HG03280 (cell line): Measurements from ENCODE around the gene CDK12.
"Not testable (repeated sequence)": the region's sequence is repeated elsewhere in the genome, so short reads cannot be mapped to it uniquely, and the experiment has no call there.

Source experiments
- ATAC-seq: cut with Tn5 transposase; IDR thresholded peaks from one replicate; pipeline ENCODE4 v1.9.1; 2021; ENCODE audit warnings: mild to moderate bottlenecking, moderate library complexity; ENCODE audit not compliant: unreplicated experiment

CDK12 gene

DNA sequence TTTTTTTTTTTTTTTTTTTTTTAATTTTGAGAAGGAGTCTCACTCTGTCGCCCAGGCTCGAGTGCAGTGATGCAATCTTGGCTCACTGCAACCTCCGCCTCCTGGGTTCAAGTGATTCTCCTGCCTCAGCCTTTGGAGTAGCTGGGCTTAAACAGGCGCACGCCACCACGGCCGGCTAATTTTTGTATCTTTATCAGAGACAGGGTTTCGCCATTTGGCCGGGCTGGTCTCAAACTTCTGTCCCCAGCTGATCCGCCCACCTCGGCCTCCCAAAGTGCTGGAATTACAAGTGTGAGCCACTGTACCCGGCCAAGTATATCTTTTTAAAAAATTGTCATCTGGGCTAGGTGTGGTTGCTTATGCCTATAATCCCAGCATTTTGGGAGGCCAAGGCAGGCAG lies 35.6 kb downstream of the CDK12 start:
- not testable (repeated sequence) for ATAC-seq

DNA sequence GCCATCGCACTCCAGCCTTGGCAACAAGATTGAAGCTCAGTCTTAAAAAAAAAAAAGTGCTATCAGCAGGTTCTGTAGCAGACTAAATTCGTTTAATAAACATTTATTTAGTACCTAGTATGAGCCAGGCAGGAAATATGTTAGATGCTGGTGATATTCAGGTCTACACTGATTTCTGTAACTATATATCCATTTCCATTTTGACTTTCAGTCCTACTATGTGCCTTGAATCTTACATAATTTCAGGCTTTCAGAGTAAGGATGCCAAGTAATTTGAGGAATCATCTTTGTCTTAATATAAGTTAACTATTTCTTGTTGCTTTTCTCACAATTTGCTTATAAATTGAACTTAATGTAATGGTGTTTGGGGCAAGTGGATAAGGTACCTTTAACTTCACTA lies 46.2 kb downstream of the CDK12 start:
- ATAC-seq = no peak

DNA sequence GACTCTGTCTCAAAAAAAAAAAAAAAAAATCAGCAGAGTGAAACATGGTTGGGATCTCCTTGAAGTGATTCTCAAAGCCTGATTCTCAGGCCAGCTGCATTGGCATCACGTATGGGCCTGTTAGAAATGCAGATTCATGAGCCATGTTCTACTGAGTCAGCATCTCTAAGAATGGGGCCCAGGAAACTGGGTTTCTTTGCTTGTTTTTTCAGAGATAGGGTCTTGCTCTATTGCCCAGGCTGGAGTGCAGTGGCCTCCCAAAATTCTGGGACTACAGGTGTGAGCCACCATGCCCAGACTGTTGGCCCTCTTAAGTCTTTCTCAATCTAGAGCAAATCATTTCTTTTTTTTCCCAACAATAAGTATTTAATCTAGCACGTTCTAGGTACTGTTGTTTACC lies 47.7 kb downstream of the CDK12 start:
- no peak for ATAC-seq

DNA sequence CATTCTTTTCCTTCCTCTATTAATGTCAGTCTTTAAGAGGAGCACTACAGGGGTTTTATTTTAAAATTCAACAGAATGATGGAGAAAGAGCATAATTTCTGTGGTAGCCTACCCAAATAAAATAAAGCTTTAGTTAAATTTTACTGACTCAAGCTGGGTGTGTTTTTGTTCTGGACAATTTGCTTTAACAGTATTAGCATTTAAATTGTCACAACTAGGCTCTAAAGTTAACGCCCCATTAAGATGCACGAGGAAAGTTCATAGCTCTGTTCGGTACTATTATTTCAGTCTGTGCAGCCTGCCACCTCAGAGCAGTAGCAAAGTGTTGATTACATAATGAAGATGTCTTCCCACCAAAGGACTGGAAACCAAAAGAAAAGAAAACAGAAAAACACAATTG lies 52.0 kb downstream of the CDK12 start:
- no peak for ATAC-seq

DNA sequence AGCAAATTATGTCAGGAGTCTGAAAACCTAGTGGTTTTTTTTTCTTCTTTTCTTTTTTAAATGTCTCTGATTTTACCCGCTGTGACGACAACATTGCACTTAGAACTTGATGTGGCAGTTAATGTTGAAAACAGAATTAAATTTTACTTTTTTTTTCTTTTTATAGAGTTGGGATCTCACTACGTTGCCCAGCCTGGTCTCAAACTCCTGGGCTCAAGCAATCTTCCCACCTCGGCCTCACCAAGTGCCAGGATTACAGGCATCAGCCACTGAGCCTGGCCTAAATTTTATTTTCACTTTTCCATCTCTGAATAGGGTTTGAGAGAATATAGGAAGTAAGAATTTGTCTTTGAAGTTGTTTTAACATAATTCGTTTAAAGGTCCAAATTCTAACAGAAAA lies 52.6 kb downstream of the CDK12 start:
- no peak for ATAC-seq

DNA sequence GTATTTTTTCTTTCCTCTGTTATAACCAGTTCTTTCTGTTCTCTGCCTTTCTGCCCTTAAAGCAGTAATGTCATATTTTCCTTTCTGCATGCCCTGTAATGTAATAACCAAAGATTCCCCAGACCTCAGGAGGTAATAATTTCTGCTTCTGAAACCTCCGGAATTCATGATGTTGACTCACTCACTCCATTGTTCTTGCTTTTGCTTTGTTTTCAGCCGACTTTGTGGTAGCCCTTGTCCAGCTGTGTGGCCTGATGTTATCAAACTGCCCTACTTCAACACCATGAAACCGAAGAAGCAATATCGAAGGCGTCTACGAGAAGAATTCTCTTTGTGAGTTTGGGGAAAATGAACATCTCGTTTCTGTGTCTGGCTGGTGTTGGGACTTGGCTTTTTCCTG lies 55.9 kb downstream of the CDK12 start:
- ATAC-seq = no peak

DNA sequence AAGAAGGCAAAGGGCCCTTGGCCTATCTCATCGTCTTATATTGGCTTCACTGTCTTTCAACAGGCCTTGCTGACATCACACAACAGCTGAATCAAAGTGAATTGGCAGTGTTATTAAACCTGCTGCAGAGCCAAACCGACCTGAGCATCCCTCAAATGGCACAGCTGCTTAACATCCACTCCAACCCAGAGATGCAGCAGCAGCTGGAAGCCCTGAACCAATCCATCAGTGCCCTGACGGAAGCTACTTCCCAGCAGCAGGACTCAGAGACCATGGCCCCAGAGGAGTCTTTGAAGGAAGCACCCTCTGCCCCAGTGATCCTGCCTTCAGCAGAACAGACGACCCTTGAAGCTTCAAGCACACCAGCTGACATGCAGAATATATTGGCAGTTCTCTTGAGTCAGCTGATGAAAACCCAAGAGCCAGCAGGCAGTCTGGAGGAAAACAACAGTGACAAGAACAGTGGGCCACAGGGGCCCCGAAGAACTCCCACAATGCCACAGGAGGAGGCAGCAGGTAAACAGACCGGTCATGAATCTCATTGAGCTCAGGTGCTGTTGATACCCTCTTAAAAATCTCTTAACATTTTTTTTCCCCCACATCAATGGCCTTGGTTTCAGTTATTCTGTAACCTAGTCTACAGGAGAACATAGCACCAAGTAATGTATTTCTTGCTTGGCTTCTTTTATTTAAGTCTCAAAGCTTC lies 64.7 kb downstream of the CDK12 start:
- no peak for ATAC-seq

DNA sequence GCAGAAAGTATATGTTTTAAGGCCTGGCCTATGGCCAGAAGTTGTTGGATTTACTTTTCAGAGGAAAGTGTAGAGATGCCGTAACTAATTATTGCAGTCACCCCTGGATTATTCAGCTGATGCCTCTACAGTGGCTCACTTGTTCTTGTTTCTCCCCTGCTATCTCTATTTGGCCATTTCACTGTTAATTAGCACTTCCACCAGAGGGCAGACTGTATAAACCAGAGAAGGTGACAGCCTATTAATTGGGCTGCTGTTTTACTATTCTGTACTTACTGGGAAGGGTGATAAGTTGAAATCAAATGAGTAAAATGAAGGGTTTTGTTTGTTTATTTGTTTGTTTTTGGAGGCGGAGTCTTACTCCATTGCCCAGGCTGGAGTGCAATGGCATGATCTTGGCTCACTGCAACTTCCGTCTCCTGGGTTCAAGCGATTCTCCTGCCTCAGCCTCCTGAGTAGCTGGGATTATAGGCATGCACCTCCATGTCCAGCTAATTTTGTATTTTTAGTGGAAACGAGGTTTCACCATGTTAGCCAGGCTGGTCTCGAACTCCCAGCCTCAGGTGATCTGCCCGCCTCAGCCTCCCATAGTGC lies 66.0 kb downstream of the CDK12 start:
- ATAC-seq = no peak

DNA sequence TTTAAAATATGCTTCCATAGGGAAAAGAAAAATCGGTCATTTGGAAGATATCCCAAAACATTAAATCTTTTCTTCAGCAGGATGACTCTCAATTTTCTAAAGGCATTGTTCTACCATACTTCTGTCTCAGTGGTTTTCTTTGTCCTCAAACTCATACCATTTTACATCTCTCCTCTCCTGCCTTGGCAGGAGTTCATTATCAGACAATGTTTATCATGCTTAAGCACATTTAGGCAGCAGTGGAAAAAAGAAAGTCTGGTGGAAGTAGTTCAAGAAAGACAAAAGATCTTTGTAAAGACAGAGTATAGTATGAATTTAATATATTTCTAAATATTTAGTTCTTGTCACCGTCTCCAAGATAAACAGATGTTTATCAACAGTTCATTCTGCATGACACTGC lies 68.2 kb downstream of the CDK12 start:
- no peak for ATAC-seq

DNA sequence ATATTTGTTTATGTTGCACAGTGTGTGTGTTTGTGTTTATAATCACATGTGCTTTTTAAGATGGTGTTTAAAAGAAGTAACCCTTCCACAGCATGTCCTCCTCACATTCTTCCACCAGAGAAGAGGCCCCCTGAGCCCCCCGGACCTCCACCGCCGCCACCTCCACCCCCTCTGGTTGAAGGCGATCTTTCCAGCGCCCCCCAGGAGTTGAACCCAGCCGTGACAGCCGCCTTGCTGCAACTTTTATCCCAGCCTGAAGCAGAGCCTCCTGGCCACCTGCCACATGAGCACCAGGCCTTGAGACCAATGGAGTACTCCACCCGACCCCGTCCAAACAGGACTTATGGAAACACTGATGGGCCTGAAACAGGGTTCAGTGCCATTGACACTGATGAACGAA lies 69.2 kb downstream of the CDK12 start:
- ATAC-seq = no peak

DNA sequence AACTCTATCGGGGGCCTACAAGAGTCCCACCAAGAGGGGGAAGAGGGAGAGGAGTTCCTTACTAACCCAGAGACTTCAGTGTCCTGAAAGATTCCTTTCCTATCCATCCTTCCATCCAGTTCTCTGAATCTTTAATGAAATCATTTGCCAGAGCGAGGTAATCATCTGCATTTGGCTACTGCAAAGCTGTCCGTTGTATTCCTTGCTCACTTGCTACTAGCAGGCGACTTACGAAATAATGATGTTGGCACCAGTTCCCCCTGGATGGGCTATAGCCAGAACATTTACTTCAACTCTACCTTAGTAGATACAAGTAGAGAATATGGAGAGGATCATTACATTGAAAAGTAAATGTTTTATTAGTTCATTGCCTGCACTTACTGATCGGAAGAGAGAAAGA lies 70.0 kb downstream of the CDK12 start:
- no peak for ATAC-seq

DNA sequence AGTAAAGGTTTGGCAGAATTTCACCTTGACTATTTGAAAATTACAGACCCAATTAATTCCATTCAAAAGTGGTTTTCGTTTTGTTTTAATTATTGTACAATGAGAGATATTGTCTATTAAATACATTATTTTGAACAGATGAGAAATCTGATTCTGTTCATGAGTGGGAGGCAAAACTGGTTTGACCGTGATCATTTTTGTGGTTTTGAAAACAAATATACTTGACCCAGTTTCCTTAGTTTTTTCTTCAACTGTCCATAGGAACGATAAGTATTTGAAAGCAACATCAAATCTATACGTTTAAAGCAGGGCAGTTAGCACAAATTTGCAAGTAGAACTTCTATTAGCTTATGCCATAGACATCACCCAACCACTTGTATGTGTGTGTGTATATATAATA lies 72.6 kb downstream of the CDK12 start:
- no peak for ATAC-seq

DNA sequence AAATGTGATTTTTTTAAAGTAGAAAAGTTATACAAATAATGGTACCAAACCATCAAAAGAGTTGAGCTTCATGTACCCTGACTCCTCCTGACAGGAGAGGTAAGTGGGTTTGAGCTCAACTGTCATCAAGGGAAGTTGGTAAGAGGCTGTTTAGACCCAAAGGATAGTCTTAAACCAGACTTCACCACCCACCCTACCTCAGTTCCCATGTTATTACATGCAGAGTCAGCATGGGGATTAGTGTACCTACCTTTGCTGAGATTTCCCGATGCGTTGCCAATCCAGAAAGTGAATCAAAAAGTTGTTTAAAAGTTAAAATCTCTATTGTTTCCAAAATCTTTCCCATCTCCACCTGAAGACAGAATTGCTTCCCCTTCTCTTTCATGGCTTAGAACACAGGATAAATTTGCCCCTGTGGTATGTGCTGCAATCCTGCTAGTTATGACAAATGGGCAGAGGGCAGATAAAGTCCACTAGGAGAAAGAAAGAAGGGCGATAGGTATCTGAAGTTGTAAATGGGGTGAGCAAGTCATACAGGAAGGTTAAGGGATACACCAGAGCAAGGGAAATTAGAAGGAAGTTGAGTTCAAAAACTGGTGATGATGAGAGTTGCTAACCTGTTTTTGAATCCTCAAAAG lies 73.6 kb downstream of the CDK12 start:
- no peak for ATAC-seq

DNA sequence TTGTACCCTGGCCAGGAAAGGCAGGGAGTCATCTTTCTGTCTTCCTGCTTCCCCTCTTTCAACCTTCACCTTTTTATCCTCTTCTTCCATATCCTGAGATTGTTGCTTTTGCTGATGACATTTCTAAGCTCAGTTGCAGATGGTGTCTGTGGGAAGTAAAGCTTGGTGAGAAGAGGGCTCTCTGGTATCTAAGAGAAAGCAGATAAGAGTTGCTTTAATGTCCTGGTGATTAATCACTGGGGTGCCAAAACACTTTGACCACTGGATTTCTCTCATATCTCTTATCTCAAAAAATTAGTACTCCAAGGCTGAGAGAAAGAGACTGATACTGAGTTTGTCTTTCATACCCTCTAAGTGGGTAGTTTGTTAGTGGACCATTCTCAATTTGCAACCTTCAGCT lies 75.2 kb downstream of the CDK12 start:
- no peak for ATAC-seq

DNA sequence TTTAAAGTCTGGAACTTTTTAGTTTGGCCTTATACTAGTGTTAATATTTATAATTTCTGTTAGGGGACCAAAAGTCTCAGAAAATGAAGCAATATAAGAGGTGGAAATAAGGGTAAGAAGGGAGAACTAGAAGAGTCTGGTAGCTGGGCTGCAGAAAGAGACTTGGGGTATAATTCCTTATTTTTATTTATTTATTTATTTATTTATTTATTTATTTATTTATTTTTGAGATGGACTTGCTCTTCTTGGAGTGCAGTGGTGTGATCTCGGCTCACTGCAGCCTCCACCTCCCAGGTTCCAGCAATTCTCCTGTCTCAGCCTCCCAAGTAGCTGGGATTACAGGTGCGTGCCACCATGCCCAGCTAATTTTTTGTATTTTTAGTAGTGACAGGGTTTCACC lies 76.1 kb downstream of the CDK12 start:
- ATAC-seq = not testable (repeated sequence)

DNA sequence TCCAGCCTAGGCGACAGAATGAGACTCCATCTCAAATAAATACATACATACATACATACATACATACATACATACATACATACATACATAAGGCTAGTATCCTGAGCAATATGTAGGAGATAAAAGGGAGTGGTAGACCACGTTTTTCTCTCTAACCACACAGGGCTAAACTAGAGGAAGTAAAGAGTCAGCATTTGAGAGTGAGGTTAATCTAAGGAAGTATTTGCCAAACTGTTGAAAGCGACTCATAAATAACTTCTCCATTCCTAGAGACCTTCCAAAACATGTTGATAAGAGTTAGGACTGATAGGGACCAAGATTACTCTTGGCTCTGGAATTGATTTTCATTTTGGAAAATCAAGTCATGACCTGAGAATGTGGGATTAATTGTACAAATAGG lies 77.6 kb downstream of the CDK12 start:
- no peak for ATAC-seq

DNA sequence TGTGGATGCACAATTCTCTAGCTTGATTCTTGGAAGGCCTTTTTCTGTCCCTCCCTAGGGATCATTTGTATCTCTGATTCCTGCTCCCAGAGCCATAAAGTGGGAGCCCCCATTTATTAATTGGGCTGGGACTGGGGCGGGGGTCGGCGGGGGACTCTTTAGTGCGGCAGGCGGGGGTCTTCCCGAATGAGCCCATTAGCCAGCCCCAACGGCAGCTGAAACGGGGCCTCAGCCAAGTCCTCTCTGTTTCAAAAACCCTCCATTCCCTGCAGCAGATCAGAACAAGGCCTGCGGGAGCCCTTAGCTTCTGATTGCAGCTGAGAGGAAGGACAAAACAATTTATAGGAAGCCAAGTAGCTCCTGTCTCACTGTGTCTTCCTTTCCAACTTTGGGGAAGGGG lies 79.3 kb downstream of the CDK12 start:
- ATAC-seq = no peak

DNA sequence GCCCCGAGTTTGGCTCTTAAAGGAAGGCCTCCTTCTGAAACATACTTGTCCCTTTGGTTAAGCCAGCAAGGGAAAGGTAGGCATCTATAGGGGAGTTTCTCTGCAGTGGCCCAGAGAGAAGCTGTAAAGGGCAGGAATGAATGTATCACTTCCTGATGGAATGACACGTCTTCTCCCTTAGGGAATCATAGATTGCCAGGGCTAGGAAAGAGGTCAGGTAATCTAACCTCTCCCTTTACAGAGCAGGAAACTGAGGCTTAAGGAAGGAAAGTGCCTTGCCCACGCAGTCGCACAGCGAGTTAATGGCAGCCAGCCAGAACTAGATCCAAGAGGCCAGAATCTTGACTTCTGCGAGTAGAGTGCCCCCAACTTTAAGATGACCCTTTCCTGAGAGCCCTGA lies 80.4 kb downstream of the CDK12 start:
- ATAC-seq = no peak

DNA sequence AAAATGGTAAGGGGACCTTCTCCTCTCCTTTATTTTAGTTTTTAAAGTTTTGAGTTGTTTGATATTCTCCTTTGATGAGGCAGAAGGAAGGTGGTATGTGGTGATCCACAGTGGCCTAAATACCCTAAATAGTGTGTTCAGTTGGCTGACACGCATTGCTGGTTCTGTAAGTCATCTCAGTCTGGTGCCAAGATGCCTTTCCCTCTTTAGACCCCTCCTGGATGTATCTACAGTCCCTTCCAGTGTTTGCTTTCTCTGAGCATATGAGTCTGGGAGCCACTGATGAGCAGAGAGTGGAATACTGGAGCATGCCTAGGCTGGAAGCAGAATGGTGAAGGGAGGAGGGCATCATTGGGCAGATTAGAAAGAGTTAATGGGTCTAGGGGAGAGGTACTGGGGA lies 81.9 kb downstream of the CDK12 start:
- ATAC-seq = no peak

DNA sequence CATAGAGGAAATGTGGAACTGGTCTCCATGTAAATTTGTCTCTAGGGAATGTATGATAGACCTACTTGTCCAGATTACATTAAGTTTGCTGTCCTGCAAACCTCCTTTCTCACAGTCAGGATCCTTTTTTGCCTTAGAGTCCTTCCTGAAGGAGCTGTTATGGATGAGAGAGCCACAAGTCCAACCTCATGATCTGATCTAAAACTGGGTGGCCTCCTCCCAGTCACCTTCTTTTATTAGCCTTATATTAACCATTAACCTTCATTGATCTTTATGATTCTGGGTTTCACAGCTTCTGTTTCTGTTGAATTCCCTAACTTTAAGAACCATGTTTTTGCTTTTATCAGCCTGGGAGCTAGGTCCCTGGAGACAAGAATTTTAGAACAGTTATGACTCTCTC lies 82.4 kb downstream of the CDK12 start:
- ATAC-seq = no peak

DNA sequence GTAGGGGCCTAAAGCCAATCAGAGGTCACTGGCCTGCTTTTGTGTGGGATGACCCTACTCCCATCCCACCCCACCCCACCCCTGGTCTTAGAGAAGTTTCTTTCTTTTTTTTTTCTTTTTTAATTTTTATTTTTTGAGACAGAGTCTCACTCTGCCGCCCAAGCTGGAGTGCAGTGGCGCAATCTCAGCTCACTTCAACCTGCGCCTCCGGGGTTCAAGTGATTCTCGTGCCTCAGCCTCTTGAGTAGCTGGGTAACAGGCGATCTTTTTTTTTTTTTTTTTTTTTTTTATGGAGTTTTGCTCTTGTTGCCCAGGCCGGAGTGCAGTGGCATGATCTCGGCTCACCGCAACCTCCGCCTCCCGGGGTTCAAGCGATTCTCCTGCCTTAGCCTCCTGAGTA lies 83.1 kb downstream of the CDK12 start:
- ATAC-seq = not testable (repeated sequence)

DNA sequence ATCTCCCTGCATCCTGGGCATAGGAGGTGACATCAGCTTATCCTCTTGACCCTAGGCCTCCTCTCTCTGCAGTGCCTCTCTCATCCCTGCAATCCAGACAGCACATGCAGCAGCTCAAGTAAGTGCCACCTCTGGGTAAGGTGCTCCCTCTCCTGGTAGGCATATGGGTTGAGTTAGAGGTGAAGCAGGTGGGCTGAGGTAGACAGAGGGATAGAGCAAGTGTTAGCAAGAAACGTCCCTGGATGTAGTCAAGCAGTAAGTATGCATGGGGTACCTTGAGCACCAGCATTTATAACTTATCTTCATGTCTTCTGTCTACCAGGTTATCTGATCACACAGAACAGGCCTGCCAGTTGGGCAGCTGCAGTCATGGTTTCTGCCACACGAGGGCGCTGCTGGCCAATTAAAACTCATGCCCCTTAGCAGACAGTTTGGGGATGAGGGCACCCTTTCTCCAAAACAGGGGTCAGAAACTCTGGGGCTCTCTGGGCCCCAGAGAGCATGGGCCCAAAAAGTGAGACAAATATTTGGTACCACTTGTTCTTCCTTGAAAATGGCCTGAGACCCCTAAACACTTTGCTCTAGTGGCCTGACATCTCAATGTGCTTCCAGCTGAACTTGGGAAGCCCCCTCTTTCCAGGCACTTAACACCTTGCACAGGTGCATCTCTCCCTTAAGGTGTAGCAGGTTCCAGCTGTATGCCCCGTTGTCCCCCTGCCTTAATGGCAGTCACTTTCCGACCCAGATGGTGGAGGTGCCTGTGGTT lies 86.6 kb downstream of the CDK12 start:
- ATAC-seq = no peak
